DMS 273 treated with DMSO at 0.1 percent for 48 hours (cell line): ENCODE measurements around the gene NELL1.
"Not testable (repeated sequence)": the region's sequence is repeated elsewhere in the genome, so short reads cannot be mapped to it uniquely, and the experiment has no call there.

Experiments
- DNase-seq: peaks from one replicate; lab custom pipeline; 2025; lab: John Stamatoyannopoulos, UW

The NELL1 gene

GRCh38 chr11:21110415-21110814 is 441.0 kb downstream of the NELL1 start:
- DNase-seq = no peak

GRCh38 chr11:21113876-21114275 is 444.5 kb downstream of the NELL1 start:
- no peak for DNase-seq

- no peak for DNase-seq
Measured at GRCh38 chr11:21116009-21116408, 446.6 kb downstream of the NELL1 start.

GRCh38 chr11:21119411-21119810 is 450.0 kb downstream of the NELL1 start:
- DNase-seq = no peak

GRCh38 chr11:21121991-21122390 is 452.6 kb downstream of the NELL1 start:
- DNase-seq = no peak

- no peak for DNase-seq
Measured at GRCh38 chr11:21122523-21122922, 453.1 kb downstream of the NELL1 start.

GRCh38 chr11:21132146-21132720 is 462.8 kb downstream of the NELL1 start:
- DNase-seq = no peak

- no peak for DNase-seq
Measured at GRCh38 chr11:21133244-21133643, 463.9 kb downstream of the NELL1 start.

- no peak for DNase-seq
Measured at GRCh38 chr11:21133722-21134121, 464.3 kb downstream of the NELL1 start.

GRCh38 chr11:21137803-21138202 is 468.4 kb downstream of the NELL1 start:
- DNase-seq = no peak

- not testable (repeated sequence) for DNase-seq
Measured at GRCh38 chr11:21141557-21141956, 472.2 kb downstream of the NELL1 start.

- no peak for DNase-seq
Measured at GRCh38 chr11:21142007-21142406, 472.6 kb downstream of the NELL1 start.

- no peak for DNase-seq
Measured at GRCh38 chr11:21144531-21144930, 475.1 kb downstream of the NELL1 start.

- DNase-seq = no peak
Measured at GRCh38 chr11:21148376-21148775, 479.0 kb downstream of the NELL1 start.

- DNase-seq = no peak
Measured at GRCh38 chr11:21160140-21160539, 490.8 kb downstream of the NELL1 start.

- no peak for DNase-seq
Measured at GRCh38 chr11:21169639-21170038, 500.3 kb downstream of the NELL1 start.

- DNase-seq = no peak
Measured at GRCh38 chr11:21173476-21173875, 504.1 kb downstream of the NELL1 start.

- no peak for DNase-seq
Measured at GRCh38 chr11:21174781-21175180, 505.4 kb downstream of the NELL1 start.

GRCh38 chr11:21177379-21177778 is 508.0 kb downstream of the NELL1 start:
- no peak for DNase-seq

- no peak for DNase-seq
Measured at GRCh38 chr11:21179770-21180169, 510.4 kb downstream of the NELL1 start.

- no peak for DNase-seq
Measured at GRCh38 chr11:21180182-21180581, 510.8 kb downstream of the NELL1 start.

GRCh38 chr11:21185959-21186358 is 516.6 kb downstream of the NELL1 start:
- no peak for DNase-seq

- DNase-seq = no peak
Measured at GRCh38 chr11:21190181-21190580, 520.8 kb downstream of the NELL1 start.

GRCh38 chr11:21195995-21196394 is 526.6 kb downstream of the NELL1 start:
- no peak for DNase-seq

GRCh38 chr11:21198498-21198897 is 529.1 kb downstream of the NELL1 start:
- DNase-seq = no peak
